SKM-1 (cell line): ENCODE results near the gene NRARP.
"Not testable (repeated sequence)": the region's sequence is repeated elsewhere in the genome, so short reads cannot be mapped to it uniquely, and the experiment has no call there.

Experiments used
- DNase-seq: peaks from one replicate; lab custom pipeline; 2025; ENCODE audit not compliant: unreplicated experiment; lab: John Stamatoyannopoulos, UW

Gene NRARP

GRCh38 chr9:137265496-137266161 lies 36.4 kb downstream of the NRARP start:
- no peak for DNase-seq

GRCh38 chr9:137264067-137264466 lies 38.0 kb downstream of the NRARP start:
- no peak for DNase-seq

DNA sequence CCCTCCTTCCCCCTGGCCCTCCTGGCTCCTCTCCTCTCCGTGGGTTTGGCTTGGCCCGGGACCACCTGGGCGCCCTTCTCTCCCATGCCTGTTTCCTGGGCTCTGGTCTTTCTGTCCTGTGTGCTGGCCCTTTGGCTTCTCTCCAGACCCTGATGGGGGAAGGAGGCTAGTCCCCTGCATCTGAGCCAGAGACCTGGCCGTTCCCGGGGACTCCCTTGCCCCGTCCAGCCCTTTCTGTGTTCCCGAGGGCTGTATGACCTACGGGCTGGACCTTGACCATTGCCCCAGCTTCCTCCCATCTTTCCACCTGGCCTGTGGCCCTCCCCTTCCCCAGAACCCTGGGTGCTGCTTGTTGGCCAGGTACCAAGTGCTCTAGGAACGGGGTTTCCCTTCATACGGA lies 38.6 kb downstream of the NRARP start:
- no peak for DNase-seq

DNA sequence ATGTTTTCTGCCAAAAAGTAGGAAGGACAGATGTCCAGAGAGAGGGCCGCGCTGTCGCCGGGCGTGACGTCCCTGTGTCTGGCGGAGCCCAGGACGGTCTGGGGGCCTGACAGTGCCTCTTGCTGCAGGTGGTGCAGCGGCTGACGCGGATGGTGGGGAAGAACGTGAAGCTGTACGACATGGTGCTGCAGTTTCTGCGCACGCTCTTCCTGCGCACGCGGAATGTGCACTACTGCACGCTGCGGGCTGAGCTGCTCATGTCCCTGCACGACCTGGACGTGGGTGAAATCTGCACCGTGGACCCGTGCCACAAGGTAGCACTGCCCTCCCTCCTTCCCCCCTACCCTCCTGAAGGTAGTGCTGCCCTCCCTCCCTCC lies 39.2 kb downstream of the NRARP start:
- DNase-seq = no peak

GRCh38 chr9:137262173-137262908 lies 39.7 kb downstream of the NRARP start:
- not testable (repeated sequence) for DNase-seq

DNA sequence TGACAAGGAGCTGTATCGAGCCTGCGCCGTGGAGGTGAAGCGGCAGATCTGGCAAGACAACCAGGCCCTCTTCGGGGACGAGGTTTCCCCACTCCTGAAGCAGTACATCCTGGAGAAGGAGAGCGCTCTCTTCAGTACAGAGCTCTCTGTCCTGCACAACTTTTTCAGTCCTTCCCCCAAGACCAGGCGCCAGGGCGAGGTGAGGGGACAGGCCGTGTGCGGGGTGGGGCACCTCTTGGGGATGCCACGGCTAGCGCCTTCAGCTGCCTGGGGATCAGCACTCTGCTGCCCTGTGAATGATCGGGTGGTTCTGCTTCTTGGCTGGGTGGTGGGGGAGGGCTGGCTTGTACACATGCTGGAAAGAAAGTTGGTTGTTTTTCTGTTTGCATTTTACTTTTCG lies 45.2 kb downstream of the NRARP start:
- DNase-seq = no peak

DNA sequence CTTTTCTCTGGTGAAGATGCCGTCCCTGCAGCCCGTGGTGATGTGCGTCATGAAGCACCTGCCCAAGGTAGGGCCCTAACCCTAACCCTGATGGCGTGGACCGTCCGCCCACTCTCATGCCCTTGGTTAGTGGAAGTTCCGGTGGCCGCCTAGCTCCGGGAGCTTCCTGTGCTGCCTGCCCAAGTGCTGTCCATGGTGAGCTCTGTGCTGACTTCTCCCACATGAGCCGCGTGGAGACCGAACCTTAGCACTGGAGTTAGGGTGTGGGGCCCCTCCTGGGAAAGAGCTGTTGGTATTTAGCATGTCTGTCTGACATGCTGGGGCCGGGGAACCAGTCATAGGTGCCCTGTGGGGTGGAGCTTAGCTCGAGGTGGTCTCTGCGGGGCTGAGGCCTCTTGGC lies 45.7 kb downstream of the NRARP start:
- no peak for DNase-seq

DNA sequence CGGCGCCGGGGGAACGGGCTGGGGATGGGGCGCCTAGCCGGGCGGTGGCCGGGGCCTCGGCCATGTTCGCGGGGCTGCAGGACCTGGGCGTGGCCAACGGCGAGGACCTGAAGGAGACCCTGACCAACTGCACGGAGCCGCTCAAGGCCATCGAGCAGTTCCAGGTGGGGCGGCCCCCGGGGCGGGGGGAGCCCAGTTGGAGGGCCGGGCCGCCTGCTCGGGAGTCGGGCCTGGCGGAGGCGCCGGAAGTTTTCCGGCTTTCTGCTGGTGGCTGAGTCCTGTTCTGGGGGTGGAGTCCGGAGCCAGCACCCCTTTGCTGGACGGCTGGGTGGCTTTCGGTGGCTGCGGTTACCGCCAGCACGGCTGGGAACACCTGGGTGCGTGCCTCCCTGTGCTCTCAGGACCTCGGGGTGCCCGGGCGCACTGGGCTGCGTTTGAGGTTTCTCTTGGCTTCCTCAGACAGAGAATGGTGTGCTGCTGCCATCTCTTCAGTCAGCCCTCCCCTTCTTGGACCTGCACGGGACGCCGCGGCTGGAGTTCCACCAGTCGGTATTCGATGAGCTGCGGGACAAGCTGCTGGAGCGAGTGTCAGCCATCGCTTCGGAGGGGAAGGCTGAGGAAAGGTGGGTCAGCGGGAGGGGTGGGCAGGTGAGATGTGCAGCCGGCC lies 46.5 kb downstream of the NRARP start:
- no peak for DNase-seq

DNA sequence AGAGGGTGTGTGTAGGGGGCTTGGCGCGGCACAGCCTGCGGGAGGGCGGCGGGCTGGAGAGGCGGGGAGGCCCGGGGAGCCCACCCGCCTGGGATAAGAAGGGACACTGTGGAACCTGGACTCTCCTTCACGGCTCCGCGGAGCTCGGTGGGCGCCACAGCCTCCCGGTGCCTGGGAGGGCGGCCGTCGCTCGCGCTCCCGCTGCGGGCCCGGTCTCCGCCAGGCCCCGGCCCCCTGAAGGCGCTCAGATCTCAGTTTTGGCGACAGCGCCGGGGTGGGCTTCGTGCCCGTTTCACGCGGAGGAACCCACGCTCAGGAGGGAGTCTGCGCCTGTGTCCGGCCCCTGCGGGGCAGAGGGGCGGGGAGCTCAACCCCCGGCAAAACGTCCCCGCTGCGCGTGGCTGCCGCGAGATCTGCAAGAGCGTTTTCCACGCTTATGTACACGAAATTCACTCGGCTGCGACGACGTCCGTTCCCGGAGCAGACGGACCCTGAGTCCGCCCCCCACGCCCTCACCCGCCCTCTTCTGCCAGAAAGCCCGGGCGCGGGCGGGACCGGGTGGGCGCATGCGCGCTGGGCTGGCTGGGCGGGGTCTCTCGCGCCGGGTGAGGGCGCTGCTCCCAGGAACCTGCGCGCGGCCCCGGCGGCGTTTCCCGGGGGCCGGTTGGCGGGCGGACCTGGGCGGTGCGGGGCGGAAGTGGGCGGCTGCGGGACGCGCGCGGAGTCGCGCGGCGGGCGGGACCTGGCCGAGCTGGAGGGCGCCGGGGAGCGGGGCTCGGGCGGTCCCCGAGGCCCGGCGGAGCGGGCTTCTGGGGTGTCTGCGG lies 47.2 kb downstream of the NRARP start, which contains the start of gene NELFB:
Gene NELFB (plus strand): TSS at position 704 of the 824 bp plus-strand sequence.
- DNase-seq = peak; percentile 70

- DNase-seq = no peak
These were observed 48.1 kb downstream of the NRARP start for GRCh38 chr9:137253717-137254623.

- no peak for DNase-seq
These were observed 49.2 kb downstream of the NRARP start for GRCh38 chr9:137252555-137253506.

- DNase-seq = no peak
These were observed 50.4 kb downstream of the NRARP start for GRCh38 chr9:137251490-137252268.

GRCh38 chr9:137251194-137251461 lies 50.9 kb downstream of the NRARP start, which contains the start of gene STPG3:
STPG3 (plus strand) TSS chr9:137251286; CDS start chr9:137251287, 1 bp downstream.
- DNase-seq = no peak

DNA sequence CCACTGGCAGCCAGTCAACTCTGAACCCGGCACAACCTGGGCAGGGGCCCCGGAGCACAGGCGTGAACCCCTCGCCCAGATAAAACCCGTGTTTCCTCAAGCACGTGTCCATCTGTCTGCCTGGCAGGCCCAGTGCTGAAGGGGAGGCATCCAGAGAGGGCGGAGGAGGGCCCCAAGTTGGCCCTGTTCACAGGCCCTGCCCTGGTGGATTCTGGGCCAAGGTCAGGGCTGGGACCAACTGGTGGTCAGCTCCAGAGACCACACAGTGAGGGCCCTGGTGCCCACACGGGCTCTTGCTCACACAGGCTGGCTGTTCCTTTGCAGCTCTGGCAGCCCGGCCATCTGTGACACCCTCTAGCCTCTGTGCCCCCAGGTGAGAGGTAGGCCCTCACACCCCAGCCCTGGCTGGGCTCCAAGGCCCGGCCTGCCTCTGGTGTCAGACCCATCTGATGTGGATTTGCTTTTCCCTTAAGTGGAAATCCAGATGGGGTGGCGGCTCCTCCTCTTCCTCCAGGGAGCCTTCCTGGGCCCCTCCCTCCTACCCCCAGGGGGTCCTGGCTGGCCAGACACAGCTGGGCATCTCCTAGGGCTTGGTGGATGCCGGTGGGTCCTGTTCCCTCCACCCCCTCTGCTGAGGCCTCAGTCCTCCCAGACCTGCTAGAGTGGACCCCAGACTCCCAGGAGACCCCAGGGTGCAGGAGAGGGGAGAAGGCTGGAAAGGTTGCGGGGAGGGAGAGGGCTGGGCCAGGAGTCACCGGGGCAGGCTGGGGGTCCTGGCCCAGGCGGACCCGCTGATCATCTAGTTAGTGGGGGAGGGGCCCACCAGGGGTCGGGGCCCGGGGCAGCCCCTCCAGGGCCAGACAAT lies 51.5 kb downstream of the NRARP start:
- no peak for DNase-seq
